Amniotic stem cell (primary cell): ENCODE results near the gene JAML.

Experiments used
- DNase-seq: peaks from one replicate; lab custom pipeline; 2025; lab: John Stamatoyannopoulos, UW

The JAML gene

DNA sequence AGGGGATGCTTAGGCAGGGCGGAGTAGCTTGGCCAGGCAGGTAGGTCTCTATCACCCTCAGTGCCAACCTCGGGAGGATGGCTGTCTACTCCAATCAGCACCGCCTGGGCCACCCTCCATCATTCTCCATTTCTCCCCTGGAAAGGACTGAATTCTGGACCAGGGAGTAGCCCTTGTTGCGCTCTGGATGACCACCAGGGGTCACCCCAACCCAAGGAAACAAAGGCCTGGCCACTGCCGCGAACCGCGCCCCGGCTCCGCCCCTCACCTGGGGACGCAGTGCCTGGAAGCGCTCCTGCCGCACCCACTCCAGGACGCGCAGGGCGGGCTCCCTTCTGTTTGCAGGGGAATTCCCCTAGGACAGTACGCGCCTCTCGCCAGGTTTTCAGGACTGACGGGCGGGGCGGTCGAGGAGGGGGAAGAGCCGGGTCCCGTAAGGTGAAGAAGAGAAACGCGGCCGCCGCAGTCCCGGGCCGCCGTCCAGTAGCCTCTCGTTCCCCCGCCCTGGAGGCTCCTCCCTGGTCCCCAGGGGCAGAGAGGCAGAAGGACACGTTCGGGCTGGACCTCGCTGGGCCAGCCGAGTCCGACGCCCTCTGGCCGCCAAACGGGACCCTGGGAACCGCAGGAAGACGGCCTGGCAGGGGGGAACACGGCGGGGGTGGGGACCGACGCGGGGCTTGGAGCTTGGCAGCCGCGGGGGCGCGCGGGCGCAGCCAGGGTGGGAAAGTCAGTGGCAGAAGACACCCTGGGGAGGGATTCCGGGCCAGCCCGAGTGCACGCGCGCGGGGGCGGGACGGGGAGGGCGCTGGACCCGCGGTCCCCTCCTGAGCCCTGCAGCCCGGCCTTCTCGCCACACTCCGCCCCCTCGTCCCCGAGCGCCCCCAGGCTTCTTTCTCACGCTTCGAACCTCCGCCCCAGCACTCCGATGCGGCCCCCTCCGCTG lies 79.3 kb downstream of the JAML start:
- DNase-seq = peak; percentile 26

DNA sequence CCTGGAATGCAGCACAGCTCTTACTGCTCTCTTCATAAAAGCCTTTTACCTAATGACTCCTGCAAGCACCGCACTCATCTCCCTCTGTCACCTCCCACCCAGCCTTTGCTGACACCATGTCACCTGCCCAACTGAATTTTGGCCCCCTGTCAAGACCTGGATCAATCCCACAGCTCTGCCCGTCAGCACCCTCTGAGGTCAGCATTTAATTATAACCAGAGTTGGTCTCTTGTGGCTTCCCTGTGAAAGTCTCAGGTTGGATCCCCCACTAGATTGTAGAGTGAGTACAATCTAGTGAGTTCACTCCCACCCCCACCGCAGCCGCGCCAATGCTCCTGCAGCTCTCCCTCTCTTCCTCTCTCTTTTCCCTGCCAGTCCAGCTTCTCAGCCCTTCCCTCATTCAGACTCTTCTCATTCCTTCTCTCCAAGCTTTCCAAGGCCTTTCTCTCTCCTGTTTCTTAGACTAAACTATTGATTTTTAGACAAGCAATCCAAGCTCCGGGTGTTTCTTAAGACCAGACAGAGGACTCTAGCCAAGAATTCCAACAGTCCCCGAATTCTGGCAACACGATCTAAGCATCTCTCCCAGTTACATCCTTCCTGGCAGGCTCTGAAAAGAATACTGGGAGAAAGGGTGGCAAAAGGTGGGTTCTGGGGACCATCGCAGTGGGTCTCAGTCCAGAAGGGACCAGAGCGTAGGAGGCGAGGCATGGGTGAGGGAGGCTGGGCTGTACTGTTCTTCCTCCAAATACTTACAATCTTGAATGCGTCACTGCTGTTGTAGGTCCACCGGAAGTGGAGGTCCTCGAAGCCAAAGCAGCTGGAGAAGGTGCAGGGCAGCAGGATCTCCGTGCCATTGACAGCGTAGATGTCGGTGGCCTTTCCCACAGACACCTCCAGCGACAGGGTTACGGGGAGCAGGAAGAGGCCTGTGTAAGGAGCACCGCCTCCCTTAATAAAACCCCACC lies 80.2 kb downstream of the JAML start:
- DNase-seq = no peak
